ENCODE results near the gene ATP6V1C2. TPM values are rescaled to one million over a fixed set of nuclear protein-coding genes. Genes with fewer than 3 reads are reported as not detected.
"Not testable (repeated sequence)": the region's sequence is repeated elsewhere in the genome, so short reads cannot be mapped to it uniquely, and the experiment has no call there.

ATP6V1C2 gene
- total RNA-seq, 2 donors from 2014 or later: 0.66 TPM; not detected in 1

DNA sequence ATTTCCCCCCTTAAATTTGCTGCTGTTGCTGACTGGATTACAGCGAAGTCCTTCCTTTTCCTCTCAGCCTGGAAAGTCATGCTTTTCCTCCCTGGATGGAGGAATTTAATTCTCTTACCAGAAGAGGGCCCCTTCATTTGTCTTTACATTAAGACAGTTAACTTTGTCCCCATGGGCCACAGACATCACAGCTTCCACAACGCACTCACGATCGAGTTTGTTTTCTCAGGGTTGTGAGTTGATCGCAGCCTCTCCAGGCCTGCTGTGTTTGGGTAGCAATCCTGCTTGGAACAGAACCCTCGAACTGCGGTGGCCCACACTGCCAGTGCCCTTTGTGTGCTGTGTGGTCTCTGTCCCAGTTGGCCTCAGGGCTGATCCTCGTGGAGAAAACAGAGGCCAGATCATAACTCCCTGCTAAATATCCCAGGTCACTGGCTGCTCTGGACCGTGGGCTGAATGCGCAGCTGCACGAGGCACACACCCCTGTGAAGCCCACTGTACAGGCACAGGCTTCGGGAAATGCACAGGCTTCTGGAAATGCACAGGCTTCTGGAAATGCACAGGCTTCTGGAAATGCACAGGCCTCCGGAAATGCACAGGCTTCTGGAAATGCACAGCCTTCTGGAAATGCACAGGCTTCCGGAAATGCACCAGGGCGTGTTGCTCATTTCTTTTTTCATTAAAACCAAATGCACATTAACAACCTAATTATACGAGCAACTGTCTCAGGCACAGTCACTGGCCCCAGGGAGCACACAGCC is 93.3 kb downstream of the ATP6V1C2 start:
- no peak for ATAC-seq
- intact Hi-C loops (cut with DNase I): no loop called here
- WGBS, 2 donors: 69 to 81% methylated on average over 14 to 16 of the region's 16 CpGs
- Histone ChIP-seq H3K27ac (no peak overlapping the region), H3K9me3 (no peaks in the 10 kb centered on the region), H3K4me1 (peaks cover 23% of the 10 kb centered on the region), H3K4me3 (no peak overlapping the region), H3K36me3 (replicated peaks in 1 of 2; ENCODE audit: insufficient read depth in 1 of 2, low read depth in 2 of 2) (no peaks in the 10 kb centered on the region), H3K27me3 (no peaks in the 10 kb centered on the region)
- DNase-seq: no peak
- TF ChIP-seq POLR2A (IDR thresholded peaks at IDR 0.05) (no peak), CTCF (IDR thresholded peaks at IDR 0.05) (no peak)

DNA sequence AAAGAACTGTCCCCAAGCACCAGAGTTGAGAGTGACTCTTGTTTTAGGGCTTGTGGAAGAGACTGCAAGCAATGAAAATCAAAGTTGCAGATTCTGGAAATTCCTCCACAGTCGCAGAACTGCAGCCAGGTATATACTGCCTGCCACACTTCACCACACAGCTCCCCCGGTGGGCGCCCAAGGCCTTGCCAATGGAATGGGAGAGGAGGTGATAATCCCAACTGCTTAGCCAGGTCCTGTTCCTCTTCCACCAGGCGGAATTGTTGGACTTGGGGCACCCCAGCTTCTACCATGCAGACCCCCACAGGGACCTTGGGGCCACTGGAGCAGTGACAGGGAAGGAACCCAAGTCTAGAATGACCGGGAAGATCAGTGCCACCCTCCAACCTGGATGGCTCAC is 96.0 kb downstream of the ATP6V1C2 start:
- ATAC-seq: no peak
- no peak overlapping the region for H3K27ac ChIP-seq
- peaks cover 7% of the 10 kb centered on the region for H3K4me1 ChIP-seq
- H3K4me3 ChIP-seq: no peak overlapping the region
- WGBS, 2 donors: 58% methylated on average over 4 to 5 of the region's 5 CpGs
- no peak for DNase-seq
- no peaks in the 10 kb centered on the region for H3K36me3 ChIP-seq (replicated peaks in 1 of 2; ENCODE audit: insufficient read depth in 1 of 2, low read depth in 2 of 2)
- no peaks in the 10 kb centered on the region for H3K9me3 ChIP-seq
- no peak for TF ChIP-seq POLR2A (IDR thresholded peaks at IDR 0.05)
- peak in 1 of 7 experiments; percentile 5 for TF ChIP-seq CTCF (IDR thresholded peaks at IDR 0.05)
- intact Hi-C loops (cut with DNase I): no loop called here
- no peaks in the 10 kb centered on the region for H3K27me3 ChIP-seq

GRCh38 chr2:10818305-10818704 is 96.9 kb downstream of the ATP6V1C2 start:
- H3K27me3 ChIP-seq; DNase-seq; H3K36me3 ChIP-seq (replicated peaks in 1 of 2; ENCODE audit: insufficient read depth in 1 of 2, low read depth in 2 of 2); H3K4me3 ChIP-seq; H3K4me1 ChIP-seq; H3K27ac ChIP-seq; H3K9me3 ChIP-seq; intact Hi-C loops (cut with DNase I); ATAC-seq: not testable (repeated sequence)
- WGBS, 2 donors: 74 to 93% methylated on average over 3 of the region's 3 CpGs

DNA sequence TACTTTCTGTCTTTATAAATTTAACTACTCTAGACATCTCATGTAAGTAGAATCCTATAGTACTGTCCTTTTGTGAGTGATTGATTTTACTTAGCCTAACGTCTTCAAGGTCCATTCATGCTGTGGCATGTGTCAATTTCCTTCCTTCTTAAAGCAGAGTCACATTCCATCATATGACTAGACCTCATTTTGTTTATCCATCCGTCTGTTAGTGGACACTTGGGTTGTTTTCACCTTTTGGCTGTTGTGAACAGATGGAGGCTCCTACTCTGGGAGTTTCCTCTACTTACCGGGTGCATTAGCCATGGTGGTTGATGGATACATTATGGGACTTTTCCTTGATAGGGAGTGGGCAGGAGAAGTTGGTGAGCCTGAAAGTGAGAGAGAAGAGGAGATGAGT is 97.6 kb downstream of the ATP6V1C2 start:
- no peak overlapping the region for H3K4me3 ChIP-seq
- no peak for ATAC-seq
- TF ChIP-seq CTCF (IDR thresholded peaks at IDR 0.05): no peak
- no peak for TF ChIP-seq POLR2A (IDR thresholded peaks at IDR 0.05)
- WGBS, 2 donors: 72 to 79% methylated on average over 3 of the region's 3 CpGs
- no peaks in the 10 kb centered on the region for H3K9me3 ChIP-seq
- H3K27ac ChIP-seq: no peak overlapping the region
- peaks cover 3% of the 10 kb centered on the region for H3K4me1 ChIP-seq
- DNase-seq: no peak
- no peaks in the 10 kb centered on the region for H3K27me3 ChIP-seq
- no peaks in the 10 kb centered on the region for H3K36me3 ChIP-seq (replicated peaks in 1 of 2; ENCODE audit: insufficient read depth in 1 of 2, low read depth in 2 of 2)
- intact Hi-C loops (cut with DNase I): no loop called here

- WGBS, 2 donors: 77 to 79% methylated on average over 12 of the region's 12 CpGs
- Histone ChIP-seq H3K4me3 (no peak overlapping the region), H3K27me3 (no peaks in the 10 kb centered on the region), H3K36me3 (replicated peaks in 1 of 2; ENCODE audit: insufficient read depth in 1 of 2, low read depth in 2 of 2) (no peaks in the 10 kb centered on the region), H3K9me3 (no peaks in the 10 kb centered on the region), H3K27ac (no peak overlapping the region), H3K4me1 (peaks cover 3% of the 10 kb centered on the region)
- ATAC-seq (no peak), DNase-seq (no peak)
- intact Hi-C loops (cut with DNase I): no loop called here
- TF ChIP-seq CTCF (IDR thresholded peaks at IDR 0.05) (no peak), POLR2A (IDR thresholded peaks at IDR 0.05) (no peak)
Measured at GRCh38 chr2:10819714-10820314, 98.4 kb downstream of the ATP6V1C2 start.

Measured in body of pancreas (tissue), 4 donors.